B cell (primary cell): ENCODE measurements around the gene HSP90B1.

ENCODE experiments used
- CTCF ChIP-seq: fragments of 200-600 bp; IDR thresholded peaks from one replicate; pipeline ENCODE4 v1.8.0; 2022; ENCODE audit warnings: antibody characterized with exemption, mild to moderate bottlenecking
- EZH2 ChIP-seq: IDR thresholded peaks from 2 replicates; pipeline ENCODE4 v1.6.1; 2012; ENCODE audit warnings: borderline replicate concordance, low read depth, mild to moderate bottlenecking, moderate library complexity, low read length; ENCODE audit not compliant: insufficient read depth, poor library complexity, severe bottlenecking

GRCh38 chr12:103917873-103918272, 12.3 kb upstream of the HSP90B1 start:
- TF ChIP-seq CTCF (no peak), EZH2 (no peak)
